Measurements from ENCODE around the gene ZNF66. TPM values are rescaled to one million over a fixed set of nuclear protein-coding genes. Genes with fewer than 3 reads are reported as not detected.

ZNF66 gene
- total RNA-seq, 4 donors from 2014 or later, result 0.76 to 8.1 (median 4.7) TPM

DNA sequence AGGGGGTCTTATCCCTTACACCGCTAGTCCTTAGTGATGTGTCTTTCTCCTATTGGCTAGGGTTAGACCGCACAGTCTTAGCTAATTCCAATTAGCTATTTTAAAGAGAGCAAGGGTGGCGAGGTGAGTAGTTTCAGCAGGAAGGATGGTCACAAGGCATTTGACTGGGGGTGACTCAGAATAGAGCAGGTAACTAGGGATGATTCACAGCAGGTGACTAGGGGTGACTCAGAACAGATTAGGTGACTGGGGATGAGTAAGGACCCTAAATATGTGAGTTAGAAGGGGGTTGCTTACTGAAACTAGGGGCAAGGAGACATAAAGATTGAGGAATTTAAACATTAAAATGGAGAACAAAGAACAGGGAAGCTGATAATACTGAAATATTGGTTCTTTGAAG is 64.3 kb downstream of the ZNF66 start:
- no peak overlapping the region for H3K4me3 ChIP-seq (ENCODE audit: low read depth, poor library complexity, severe bottlenecking)
- DNase-seq (ENCODE audit: low spot score in 2 of 2), result no peak
- 96 to 99% methylated on average over 3 of the region's 3 CpGs for WGBS, 2 donors
- TF ChIP-seq POLR2A (IDR thresholded peaks at IDR 0.05), result no peak
- TF ChIP-seq, protein P1, sequence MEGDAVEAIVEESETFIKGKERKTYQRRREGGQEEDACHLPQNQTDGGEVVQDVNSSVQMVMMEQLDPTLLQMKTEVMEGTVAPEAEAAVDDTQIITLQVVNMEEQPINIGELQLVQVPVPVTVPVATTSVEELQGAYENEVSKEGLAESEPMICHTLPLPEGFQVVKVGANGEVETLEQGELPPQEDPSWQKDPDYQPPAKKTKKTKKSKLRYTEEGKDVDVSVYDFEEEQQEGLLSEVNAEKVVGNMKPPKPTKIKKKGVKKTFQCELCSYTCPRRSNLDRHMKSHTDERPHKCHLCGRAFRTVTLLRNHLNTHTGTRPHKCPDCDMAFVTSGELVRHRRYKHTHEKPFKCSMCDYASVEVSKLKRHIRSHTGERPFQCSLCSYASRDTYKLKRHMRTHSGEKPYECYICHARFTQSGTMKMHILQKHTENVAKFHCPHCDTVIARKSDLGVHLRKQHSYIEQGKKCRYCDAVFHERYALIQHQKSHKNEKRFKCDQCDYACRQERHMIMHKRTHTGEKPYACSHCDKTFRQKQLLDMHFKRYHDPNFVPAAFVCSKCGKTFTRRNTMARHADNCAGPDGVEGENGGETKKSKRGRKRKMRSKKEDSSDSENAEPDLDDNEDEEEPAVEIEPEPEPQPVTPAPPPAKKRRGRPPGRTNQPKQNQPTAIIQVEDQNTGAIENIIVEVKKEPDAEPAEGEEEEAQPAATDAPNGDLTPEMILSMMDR (IDR thresholded peaks at IDR 0.05), result no peak
- intact Hi-C loops (cut with DNase I; ENCODE audit: low total_unique reads), result no loop called here

Other genes with a start within 250 kb of the ZNF66 start
- 10 to 100 TPM in 3 of 4 donors, 1 to 10 TPM in 1; 7.4 to 16.1 (median 12.9) TPM for gene ZNF737, start 210.5 kb upstream of the ZNF66 start, total RNA-seq
- gene ZNF626, start 114.7 kb upstream of the ZNF66 start, total RNA-seq, result 10 to 100 TPM; 11.6 to 20.6 (median 14.0) TPM
- gene ZNF85, start 146.9 kb downstream of the ZNF66 start, total RNA-seq, result 1 to 10 TPM; 3.7 to 9.6 (median 5.6) TPM
- 10 to 100 TPM; 15.4 to 47.4 (median 24.7) TPM for gene ZNF430, start 244.4 kb downstream of the ZNF66 start, total RNA-seq